ENCODE data around the gene NDN.

DNA sequence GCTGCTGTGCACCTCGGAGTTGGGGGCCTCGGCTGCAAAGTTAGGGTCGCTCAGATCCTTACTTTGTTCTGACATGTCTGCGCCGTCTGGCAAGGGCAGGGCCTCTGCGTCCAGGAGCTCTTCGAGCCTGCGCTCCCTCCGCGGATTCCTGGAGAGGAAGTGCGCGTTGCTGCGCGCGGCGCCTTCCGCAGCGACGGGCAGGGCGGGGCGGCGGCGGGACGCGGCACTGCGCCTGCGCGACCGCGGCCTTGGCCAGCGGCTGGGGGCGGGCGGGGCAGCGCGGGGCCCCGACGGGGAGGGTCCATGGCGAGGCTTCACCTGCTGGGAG is at the start of gene NDN:
- TF ChIP-seq, protein P1, sequence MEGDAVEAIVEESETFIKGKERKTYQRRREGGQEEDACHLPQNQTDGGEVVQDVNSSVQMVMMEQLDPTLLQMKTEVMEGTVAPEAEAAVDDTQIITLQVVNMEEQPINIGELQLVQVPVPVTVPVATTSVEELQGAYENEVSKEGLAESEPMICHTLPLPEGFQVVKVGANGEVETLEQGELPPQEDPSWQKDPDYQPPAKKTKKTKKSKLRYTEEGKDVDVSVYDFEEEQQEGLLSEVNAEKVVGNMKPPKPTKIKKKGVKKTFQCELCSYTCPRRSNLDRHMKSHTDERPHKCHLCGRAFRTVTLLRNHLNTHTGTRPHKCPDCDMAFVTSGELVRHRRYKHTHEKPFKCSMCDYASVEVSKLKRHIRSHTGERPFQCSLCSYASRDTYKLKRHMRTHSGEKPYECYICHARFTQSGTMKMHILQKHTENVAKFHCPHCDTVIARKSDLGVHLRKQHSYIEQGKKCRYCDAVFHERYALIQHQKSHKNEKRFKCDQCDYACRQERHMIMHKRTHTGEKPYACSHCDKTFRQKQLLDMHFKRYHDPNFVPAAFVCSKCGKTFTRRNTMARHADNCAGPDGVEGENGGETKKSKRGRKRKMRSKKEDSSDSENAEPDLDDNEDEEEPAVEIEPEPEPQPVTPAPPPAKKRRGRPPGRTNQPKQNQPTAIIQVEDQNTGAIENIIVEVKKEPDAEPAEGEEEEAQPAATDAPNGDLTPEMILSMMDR (IDR thresholded peaks at IDR 0.05 in 8 of 11, conservative IDR thresholded peaks at IDR 0.05 in 3 of 11): no peak
- TF ChIP-seq POLR2AphosphoS5 (IDR thresholded peaks at IDR 0.05): peak; percentile 36 to 75 (median 71)
- no peak for TF ChIP-seq POLR2A (IDR thresholded peaks at IDR 0.05)

Measured in spleen (tissue), 7 donors.